KBM-7 (cell line): ENCODE data around the gene CDKAL1.
"Not testable (repeated sequence)": the region's sequence is repeated elsewhere in the genome, so short reads cannot be mapped to it uniquely, and the experiment has no call there.

Source experiments
- DNase-seq: peaks from one replicate; pipeline ENCODE4 v3.0.0-alpha.2; 2015
- in situ Hi-C: fragments of 300-500 bp; cut with MboI; formaldehyde crosslinking; loops from 2 replicates; pipeline ENCODE4 v1.14.3; 2020; ENCODE audit warnings: low sequenced_read_pairs, low pct_unique_long_range_greater_than_20kb, mixed read lengths

CDKAL1 gene

GRCh38 chr6:20746805-20747558, 212.7 kb downstream of the CDKAL1 start:
- no peak for DNase-seq
- in situ Hi-C loops, result no loop called here

- in situ Hi-C loops, result no loop called here
Observed at GRCh38 chr6:20747991-20748390, 213.7 kb downstream of the CDKAL1 start.

DNA sequence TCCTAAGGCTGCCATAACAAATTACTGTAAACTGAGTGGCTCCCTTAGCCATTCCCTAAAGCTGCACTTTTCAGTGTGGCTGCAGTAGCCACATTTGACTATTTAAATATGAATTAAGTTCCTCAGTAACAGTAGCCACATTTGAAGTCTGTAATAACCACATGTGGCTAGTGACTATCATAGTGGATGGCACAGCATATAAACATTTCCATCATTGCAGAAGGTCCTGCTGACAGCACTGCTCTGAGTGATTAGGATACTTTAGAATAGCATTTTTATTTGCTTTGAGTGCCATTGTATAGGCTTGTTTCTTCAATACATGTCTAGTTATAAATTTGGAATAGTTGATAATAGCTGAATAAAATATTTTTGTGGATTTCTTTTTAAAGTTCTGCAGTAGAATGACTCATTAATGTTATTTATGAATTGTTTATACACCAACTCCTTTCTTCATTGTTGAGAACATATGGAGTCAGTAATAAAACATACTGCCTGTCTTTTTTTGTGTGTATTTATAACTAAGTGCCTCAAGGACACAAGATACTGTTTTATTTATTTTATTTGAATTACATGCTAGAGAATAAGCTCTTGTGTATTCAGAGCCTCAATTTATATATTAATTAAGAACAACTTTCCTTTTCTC, 217.2 kb downstream of the CDKAL1 start:
- in situ Hi-C loops, result no loop called here
- no peak for DNase-seq

More at GRCh38 chr6:20747991-20748390, 213.7 kb downstream of the CDKAL1 start:
- DNase-seq, result no peak

DNA sequence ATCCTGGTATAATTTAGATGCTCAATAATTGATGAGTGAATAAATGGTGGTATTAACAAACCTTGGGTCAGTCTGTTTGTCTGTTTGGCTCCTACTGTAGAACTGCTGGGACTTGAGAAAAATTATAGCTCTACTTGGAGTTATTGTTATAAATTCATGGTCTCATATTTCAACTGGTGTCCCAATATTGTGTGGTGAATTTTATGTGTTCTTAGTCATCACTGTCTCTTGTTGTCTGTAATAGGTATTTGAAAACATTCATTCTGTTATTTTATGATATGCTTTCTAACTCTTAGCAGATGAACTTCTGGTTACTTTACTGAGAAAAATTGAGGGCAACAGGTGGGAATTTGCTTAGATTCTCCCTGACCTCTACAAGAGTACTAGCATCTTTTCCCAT, 221.4 kb downstream of the CDKAL1 start:
- DNase-seq, result no peak
- in situ Hi-C loops, result no loop called here

DNA sequence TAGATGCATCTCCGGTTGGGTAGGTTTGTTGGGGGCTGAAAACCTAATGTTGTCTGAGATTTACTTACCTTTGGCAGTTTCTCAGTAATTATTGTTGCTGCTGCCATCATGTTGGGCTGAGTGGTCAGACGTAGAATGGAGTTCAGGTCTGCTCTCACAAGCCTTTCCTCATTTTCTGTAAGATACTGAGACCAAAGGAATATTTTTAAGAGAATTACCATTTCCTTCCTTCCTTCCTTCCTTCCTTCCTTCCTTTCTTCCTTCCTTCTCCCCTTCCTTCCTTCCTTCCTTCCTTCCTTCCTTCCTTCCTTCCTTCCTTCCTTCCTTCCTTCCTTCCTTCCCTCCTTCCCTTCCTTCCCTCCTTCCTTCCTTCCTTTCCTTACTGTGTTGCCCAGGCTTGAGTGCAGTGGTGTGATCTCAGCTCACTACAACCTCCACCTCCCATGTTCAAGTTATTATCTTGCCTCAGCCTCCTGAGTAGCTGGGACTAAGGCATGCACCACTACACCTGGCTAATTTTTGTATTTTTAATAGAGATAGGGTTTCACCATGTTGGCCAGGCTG, 222.4 kb downstream of the CDKAL1 start:
- DNase-seq, in situ Hi-C loops: not testable (repeated sequence)

GRCh38 chr6:20757761-20758160, 223.5 kb downstream of the CDKAL1 start:
- in situ Hi-C loops, result no loop called here

GRCh38 chr6:20763296-20763695, 229.0 kb downstream of the CDKAL1 start:
- in situ Hi-C loops, result no loop called here
- no peak for DNase-seq

More at GRCh38 chr6:20757761-20758160, 223.5 kb downstream of the CDKAL1 start:
- DNase-seq, result no peak

- in situ Hi-C loops, result no loop called here
- DNase-seq, result peak; percentile 31
Observed at GRCh38 chr6:20769631-20770030, 235.4 kb downstream of the CDKAL1 start.

DNA sequence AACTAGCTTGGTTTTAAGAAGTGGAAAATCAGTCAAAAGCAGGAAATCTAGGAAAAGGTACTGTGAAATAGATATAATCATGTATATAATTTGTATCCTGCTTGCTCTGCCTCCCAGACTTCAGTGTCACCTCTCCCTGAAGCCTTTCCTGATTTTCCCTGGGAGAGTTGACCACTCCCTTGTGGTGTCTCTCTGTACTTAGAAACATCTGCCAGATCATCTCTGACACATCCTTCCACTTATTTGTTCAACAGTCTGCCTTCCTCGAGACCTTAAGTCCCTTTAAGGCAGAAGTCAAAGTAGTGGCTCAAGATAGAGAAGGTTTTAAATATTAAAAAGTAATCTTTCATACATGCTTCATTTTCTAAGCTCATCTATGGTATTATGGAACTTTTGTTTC, 236.5 kb downstream of the CDKAL1 start:
- in situ Hi-C loops, result no loop called here
- DNase-seq, result peak; percentile 14

- in situ Hi-C loops, result no loop called here
Observed at GRCh38 chr6:20771409-20771808, 237.2 kb downstream of the CDKAL1 start.

DNA sequence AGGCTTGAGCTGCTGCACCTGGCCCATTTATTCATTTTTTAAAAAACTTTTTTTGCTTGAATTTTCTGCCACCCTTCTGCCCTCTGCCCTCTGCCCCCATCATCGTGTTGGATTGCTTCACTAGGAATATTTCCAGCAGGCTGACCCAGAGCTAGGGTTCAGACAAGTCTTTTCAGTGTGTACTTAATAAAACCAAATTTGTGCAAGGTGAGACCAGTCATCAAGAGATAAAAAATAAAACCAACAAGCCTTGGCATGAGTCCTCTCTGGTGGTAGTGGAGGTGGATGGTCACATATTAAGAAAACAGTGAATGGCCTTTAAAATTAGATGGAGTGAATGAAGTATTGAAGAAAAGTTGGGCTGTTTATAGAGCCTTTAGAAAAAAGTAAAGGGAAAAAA, 239.6 kb downstream of the CDKAL1 start:
- in situ Hi-C loops, result no loop called here
- no peak for DNase-seq

More at GRCh38 chr6:20771409-20771808, 237.2 kb downstream of the CDKAL1 start:
- no peak for DNase-seq

DNA sequence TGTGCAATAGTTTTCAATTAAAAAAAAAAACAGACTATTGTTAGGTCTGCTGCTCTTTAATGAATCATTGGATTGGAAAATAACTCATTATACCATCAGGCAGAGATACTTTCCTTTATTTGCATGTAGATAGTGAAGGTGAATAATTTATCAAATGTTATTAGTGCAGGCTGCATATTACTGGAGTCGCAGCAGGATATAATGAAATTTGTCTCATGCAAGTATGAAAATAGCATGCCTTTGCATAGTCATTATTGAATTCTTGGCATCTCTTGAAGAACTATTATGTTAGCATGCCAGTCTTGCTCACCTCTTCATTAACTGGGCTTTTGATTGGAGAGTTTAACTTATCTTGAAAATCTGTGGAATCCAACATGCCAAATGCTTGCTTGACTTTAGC, 241.7 kb downstream of the CDKAL1 start:
- in situ Hi-C loops, result no loop called here
- no peak for DNase-seq

DNA sequence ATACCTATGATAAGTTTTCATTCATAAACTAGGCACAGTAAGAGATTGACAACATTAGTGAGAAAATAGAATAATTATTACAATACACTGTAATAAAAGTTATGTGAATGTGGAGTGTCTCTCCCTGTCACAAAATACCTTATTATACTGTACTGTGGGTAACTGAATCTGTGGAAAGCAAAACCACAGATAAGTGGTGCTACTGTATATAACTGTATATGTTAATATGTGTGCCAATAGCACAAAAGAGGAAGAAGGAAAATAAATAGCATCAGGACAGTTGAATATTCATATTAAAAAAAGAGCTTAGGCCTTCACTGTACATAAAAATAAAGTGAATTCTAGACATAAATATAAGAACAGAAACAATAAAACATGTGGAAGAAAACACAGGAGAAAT, 243.5 kb downstream of the CDKAL1 start:
- in situ Hi-C loops, result no loop called here
- peak; percentile 10 for DNase-seq

DNA sequence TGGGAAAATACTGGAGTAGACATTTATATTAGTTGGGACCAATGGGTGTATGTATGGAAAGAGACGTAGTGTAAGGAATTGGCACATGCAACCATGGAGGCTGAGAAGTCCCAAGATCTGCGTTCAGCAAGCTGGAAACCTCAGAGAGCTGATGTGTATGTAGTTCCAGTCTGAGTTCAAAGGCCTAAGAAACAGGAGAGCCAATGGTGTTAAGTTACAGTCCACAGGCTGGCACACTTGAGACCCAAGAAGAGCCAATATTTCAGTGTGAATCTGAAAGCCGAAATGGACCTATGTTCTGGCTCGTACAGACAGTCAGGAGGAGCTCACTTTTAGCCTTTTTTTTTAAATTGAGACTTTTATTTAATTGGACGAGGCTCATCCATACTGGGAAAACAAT, 244.2 kb downstream of the CDKAL1 start:
- in situ Hi-C loops, result no loop called here

GRCh38 chr6:20778912-20779311, 244.7 kb downstream of the CDKAL1 start:
- DNase-seq, result no peak
- in situ Hi-C loops, result no loop called here

More for the DNA sequence above, 244.2 kb downstream of the CDKAL1 start:
- DNase-seq, result no peak

DNA sequence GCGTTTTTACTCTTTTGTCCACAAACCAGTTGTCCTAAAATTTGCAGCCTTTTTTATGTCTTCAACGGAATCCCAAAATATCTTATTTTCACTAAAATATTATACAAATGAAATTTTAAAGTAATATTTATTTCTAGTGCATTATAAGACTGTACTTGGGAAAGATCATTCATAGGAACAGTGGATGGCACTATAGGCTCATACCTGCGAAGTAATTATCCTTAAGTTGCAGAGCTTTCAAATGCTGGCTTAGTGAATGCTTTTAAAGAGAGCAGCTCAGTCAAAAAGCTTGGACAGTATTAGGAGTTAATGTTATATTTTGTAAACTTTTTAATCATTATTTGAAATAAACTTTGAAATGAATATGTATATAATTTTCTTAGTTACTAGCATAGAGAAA, 254.9 kb downstream of the CDKAL1 start:
- in situ Hi-C loops, result no loop called here
- DNase-seq, result no peak

DNA sequence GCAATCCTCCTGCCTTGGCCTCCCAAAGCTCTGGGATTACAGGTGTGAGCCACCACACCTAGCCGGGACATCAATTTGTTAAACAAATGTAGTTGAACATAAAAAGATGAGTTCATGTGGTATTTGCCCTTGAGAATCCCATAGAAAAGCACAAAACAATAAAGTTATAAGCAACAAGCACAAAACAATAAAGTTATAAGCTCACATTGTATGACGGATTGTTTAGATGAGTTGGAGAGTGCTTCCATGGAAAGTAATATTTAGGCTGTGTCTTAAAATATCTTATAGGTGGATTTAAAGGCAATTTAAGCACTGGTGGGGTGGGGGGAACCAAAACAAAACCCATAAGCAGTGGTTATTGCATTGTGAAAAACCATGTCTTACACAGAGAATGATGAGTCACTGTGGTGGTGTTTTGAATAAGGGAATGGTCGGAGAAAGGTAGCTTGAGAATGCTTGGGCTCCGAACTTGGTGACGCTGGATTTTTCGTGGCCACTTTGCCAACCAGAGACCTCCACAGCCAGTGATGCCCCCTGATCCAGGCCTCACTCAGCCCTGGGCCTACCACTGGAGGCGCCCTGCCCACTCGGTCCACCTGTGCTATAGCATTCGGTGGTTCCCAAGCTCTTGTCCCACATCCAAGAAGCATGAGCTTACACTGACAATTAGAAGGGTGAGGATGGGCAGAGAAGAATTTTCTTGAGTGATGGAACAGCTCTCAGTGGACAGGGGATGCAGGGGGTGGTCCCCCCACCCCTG, 256.0 kb downstream of the CDKAL1 start:
- in situ Hi-C loops, result no loop called here
- DNase-seq, result no peak

DNA sequence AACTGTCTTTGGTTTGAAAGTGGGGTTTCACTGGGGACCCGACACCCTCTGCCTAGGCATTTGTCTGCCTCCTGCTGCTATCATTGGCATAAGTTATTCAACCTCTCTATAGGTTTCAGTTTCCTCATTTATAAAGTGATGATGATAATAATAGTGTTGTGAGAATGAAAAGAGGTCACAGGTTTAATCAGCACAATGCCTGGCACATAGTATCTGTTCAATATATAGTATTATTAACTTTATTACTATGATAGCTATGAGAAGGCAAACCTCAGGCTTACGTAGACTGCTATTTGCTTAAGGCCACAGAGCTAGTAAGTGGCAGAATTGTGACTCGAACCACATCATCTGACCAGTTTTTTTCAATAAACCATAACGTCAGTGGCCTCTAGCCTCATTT, 256.8 kb downstream of the CDKAL1 start:
- in situ Hi-C loops, result no loop called here
- DNase-seq, result no peak

- in situ Hi-C loops, result no loop called here
- DNase-seq, result no peak
Observed at GRCh38 chr6:20791944-20792343, 257.7 kb downstream of the CDKAL1 start.

DNA sequence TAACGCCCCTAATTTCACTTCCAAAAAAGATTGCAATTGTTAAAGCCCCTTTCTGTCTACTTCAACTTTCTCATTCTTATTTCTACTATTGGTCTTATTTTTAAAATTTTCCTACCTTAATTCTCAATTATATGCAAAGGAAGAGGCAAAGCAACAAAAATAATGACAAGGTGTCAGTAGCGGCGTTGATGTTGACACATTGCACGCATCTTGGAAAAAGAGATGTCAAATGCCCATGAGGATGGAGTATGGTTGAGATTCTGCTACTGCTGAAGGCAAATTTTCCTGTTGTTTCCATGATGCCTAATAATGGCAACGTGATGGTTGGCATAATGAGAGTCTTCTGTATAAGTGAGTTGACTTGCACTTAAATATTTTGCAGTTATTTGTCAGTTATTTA, 258.9 kb downstream of the CDKAL1 start:
- in situ Hi-C loops, result no loop called here
- no peak for DNase-seq
